GM19397 (cell line): ENCODE results near the gene TCAP.

Experiments
- ATAC-seq: cut with Tn5 transposase; IDR thresholded peaks from one replicate; pipeline ENCODE4 v1.9.1; 2021; ENCODE audit warnings: mild to moderate bottlenecking, moderate library complexity; ENCODE audit not compliant: unreplicated experiment

Gene TCAP

DNA sequence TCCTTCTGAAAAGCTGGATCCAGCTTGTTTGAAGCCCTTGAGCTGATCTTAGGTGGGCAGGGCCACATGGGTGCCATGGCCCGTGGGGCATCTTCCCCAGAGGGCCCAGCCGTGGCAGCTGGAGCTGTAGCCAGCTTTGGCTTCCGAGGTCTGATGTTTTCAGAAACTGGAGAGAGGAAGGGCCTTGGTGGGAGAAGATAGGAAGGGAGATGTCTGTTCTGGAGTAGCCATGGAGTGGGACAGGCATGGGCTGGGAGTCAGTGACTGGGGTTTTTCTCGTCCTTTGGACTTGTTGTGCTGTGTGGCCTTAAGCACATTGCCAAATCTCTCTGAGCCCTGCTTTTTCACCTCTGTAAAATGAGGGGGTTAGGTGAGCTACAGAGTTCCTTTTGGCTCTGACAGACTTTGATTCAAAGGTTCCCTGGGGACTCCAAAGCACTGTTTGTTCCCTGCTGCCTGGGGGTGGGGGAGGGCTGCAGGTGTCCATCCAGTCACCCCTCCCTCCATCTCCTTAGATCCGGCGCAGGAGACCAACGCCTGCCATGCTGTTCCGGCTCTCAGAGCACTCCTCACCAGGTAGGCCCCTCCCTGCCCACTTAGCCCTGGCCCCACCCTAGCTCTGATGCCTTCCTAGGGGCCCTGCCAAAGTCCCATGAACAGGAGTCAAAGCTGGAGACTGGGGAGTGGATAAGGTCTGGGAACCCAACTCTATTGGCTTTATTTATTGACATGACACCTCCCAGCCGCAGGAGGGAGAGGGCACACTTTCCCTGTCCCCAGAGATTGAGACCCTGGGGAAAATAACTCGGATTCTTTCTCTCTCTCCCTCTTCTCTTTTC is 36.3 kb upstream of the TCAP start:
- no peak for ATAC-seq

DNA sequence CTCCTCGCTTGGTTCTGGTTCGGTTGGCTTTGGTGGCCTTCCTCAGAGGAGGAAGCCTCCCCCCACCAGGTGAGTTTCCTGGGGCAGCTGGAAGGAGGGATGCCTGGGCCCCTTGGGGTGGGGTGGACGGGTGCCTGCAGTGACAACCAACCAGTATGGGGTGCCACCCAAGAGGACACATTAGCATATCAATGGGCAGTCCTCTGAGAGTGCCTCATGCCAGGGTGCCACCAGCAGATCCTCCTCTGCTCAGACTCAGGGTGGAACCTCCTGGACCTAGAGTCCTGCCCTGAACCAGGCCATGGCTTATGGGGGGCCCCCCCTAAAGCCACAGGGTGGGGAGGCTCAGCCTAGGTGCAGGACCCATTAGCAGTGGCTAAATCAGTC is 35.7 kb upstream of the TCAP start:
- no peak for ATAC-seq

- no peak for ATAC-seq
These were observed 35.3 kb upstream of the TCAP start for GRCh38 chr17:39629898-39630297.

DNA sequence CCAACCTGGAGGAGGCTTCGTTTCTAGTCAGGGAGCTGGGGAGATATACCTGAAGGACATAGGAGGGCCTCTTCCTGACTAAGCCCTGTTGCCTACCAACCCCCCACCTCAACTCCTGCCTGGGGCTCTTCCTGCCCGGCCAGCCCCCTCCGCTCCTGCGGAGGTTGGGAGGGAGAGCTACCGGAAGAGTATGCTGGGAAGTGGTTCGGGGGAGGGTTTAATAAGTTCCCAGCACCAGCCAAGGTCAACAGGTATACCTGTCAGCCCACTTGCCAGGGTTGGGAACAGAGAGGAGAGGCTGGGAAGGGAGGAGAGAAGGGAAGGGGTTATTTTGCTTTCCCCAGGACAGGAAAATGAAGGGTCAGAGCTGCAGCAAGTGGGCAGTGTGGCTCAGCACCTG is 33.7 kb upstream of the TCAP start:
- no peak for ATAC-seq

DNA sequence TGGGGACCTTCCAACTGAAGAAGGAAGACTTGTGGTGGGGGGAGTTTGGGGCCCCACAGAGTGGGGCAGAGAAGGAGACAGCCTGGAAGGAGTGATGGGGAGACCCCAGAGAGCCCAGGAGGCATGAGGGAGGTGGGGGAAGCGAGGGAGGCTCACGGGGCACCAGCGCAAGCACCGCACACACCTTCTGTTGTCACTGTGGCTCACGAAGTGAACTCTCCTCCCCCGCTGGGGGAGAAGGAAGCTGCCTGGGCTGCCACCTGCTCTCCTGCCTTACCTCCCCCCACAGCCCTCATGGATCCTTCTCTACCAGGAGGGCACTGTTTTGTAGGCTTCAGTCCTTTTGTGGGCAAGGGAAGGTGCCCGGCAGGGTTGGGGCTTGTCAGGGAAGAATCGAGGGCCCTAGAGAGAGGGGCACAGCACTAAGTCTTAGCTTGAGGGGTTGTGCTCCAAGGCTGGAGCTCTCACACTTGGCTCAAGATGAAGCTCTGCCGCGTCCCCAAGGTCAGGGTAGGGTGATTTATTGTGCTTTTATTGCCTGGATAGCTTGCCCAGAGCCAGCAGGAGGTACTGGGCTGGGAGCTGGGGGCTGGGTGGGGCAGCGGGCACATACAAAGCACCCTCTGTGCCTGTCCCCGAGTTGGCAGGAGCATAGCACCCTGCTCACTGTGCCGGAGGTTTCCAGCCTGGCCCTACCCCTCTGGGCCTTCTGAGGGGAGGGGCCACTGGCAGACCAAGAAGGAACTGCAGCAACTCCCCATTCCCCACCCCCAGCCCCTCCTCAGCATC is 32.8 kb upstream of the TCAP start:
- no peak for ATAC-seq

- no peak for ATAC-seq
These were observed 31.5 kb upstream of the TCAP start for GRCh38 chr17:39633570-39634183.

- no peak for ATAC-seq
These were observed 30.7 kb upstream of the TCAP start for GRCh38 chr17:39634384-39634871.

DNA sequence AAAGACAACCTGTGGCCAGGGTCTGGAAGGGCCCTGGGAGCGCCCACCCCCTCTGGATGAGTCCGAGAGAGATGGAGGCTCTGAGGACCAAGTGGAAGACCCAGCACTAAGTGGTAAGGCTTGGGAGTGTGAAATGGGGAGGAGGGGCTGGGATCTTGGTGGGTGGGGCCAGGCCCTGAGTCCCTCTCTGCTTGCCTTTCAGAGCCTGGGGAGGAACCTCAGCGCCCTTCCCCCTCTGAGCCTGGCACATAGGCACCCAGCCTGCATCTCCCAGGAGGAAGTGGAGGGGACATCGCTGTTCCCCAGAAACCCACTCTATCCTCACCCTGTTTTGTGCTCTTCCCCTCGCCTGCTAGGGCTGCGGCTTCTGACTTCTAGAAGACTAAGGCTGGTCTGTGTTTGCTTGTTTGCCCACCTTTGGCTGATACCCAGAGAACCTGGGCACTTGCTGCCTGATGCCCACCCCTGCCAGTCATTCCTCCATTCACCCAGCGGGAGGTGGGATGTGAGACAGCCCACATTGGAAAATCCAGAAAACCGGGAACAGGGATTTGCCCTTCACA is 29.5 kb upstream of the TCAP start:
- no peak for ATAC-seq

DNA sequence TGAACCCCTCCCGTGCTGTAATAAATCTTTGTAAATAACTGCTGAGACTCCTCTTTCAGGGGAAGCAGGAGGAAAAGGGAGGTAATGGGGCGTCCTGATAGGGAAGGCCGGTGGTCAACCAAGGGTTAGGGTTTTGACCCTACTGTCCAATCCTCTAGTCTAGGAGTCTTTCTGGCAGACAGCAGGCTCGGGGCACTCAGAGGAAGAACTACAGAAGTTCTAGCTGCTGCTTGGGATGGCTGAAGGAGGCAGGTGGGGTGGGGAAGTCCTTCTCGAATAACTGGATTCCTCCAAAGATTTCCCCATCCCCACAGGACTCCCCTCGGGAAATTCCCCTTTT is 28.6 kb upstream of the TCAP start:
- peak; percentile 15 for ATAC-seq

DNA sequence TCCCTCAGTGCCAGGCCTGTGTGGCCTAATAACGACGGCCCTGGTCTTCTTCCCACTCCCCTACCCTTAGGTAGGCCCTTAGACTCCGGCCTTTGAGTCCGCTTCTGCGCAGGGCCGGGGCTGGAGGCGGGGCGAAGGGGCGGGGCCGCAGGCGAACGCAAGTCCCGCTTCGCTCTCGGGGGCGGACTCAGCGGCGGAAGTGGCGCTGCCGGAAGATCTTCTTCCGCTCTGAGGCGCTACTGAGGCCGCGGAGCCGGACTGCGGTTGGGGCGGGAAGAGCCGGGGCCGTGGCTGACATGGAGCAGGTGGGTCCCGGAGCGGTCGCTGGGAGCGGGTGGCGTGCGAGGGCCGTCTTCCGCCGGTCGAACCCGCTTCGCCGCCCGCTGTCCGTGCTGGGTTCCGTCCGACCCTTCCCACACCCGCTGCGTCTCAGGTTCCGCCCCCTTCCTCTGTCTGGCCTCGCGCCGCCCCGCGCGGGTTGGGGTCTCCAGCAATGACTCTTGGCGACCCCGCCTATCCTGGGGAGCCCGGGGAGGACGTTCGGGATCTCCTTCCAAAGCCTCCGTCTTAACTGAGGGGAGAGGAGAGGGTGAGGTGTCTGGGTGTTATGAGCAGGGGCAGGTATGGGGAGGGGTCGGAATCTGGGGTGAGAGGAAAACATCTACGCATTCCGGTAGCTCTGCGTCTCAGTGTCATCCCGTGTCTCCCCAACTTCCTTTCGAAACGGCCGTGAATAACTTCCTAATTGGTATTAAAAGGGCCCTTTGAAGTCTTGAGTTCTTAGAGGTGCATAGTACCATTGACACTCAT is 28.0 kb upstream of the TCAP start, which contains the start of gene STARD3:
Gene STARD3, plus strand, starts transcription at position 218 of the 810 bp plus-strand sequence. CDS start 16,388 bp downstream, outside the sequence.
- peak; percentile 84 for ATAC-seq

GRCh38 chr17:39638317-39638716 is 26.8 kb upstream of the TCAP start:
- ATAC-seq: no peak

DNA sequence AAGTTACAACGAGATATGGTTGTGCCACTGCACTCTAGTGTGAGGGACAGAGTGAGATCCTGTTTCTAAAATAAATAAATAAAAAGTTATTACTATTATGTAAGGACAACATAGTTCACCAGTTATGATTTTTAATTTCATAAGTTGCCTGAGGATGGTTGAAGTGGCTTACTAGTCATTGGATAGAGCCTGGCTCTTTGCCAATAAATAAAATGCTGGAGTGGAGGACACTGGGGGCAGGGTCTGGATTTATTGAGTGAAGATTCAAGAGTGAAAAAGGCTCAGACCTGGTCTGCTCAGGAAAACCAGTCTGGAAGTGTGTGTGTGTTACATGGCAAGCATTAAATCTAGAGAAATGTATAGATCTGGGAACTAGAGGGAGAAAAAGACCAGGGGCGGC is 26.1 kb upstream of the TCAP start:
- no peak for ATAC-seq

- ATAC-seq: no peak
These were observed 25.3 kb upstream of the TCAP start for GRCh38 chr17:39639566-39640458.

DNA sequence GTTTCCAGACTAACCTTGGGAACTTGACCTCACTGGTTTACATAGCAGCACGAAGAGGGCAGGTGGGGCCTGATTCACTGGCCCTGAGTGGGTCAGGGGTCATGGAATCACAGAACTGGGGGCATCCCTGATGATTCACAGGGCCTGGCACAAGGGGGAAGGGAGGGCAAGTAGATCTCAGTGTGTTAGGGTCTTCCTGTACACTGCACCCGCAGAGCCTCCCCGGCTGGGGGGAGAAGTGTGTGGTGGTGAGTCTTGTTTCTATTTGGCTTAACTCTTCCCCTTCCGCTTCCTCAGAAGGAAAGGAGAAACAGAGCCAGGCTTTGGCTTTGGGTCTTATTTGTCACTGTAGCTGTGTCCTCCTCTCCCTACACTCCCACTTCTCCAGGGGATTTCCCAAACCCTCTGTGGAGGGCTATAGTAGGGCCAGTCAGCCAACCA is 24.5 kb upstream of the TCAP start:
- ATAC-seq: no peak

DNA sequence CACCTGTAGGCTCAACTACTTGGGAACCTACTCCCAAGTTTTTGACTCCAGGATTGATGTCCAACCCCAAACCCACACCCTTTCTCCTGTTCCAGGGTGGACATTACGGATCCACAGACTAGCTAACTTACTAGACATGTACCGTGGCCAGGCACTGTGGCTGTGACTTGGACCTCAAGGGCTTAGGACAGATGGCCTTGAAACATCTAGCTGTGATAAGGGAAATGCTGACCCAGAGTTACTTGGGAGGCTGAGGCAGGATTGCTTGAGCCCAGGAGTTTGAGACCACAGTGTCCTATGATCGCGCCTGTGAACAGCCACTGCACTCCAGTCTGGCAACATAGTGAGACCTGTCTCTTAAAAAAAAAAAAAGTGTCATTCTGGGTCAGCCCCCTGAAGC is 24.1 kb upstream of the TCAP start:
- no peak for ATAC-seq

GRCh38 chr17:39641883-39642282 is 23.3 kb upstream of the TCAP start:
- no peak for ATAC-seq

DNA sequence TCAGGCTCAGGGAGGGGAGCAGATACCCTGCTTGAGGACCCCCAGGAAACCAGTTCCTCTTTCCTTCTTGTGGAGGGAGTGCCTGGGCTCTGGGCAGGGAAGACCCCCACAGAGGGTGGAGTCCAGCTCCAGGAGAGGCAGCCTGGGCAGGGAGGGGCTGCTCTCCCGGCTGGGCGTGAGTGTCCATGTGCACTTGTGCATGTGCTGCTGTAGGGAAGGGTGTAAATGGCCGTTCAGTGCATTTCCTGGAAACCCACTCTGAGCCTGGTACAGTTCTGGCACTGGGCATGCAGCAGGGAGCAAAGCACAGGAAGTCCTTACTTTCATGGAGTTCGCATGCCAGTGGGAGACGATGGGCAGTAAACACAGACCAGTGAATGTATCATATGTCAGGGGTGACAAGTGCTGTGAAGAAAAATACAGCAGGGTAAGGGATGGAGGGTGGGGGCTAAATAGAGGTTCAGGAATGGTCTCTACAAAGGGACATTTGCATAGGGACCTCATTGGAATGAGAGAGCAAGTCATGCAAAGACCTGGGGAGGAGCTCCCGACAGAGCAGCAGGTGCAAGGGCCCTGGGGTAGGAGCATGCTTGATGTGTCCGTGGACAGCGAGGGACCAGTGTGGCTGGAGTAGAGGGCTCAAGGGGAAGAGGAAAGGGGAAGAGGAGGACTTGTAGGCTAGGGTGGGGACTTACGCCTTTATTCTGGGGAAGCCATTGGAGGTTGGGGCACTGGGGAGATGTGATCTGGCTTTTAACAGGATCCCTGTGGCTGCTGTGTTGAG is 22.7 kb upstream of the TCAP start:
- ATAC-seq: no peak

DNA sequence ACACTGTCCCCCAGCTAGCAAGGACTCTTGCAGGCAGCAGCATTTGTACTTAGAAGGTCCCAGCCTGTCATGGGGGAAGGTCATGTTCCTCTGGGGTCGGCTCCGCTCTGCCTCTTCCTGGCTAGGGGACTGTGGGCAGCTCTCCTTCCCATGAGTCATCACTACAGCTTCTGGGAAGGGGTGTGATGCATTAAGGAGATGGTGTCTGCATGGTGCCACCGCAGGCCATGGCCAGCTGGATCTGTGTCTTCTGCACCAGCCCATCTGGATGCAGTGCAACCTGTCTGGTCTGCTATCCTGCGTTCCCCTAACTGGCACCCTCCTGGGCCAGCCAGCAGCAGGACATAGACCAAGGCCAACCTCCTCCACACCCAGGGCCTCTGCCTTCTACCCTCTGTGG is 21.9 kb upstream of the TCAP start:
- no peak for ATAC-seq

DNA sequence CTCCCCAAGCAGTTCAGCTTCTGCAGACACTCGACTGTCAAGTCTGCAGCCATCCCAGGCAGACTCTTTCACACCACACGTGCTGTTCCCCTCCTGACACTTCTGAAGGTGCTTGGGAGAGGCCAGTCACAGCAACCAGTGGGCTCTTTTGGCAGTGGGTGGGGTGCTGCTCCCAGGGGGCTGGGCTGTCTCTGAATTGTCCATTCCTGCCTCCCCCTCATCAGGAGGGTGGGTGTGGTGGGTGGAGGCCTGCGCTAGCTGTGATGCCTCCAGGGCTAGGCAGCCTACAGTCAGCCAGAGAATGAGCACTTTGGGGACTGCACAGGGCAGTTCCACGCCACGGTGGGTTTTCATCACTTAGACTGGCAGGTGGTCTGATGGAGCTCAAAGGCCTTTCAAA is 17.9 kb upstream of the TCAP start:
- ATAC-seq: no peak
